ENCODE data around the gene NTRK2.

Gene NTRK2

DNA sequence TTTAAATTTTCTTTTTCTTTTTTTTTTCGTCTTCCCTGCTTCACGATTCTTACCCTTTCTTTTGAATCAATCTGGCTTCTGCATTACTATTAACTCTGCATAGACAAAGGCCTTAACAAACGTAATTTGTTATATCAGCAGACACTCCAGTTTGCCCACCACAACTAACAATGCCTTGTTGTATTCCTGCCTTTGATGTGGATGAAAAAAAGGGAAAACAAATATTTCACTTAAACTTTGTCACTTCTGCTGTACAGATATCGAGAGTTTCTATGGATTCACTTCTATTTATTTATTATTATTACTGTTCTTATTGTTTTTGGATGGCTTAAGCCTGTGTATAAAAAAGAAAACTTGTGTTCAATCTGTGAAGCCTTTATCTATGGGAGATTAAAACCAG lies 352.2 kb downstream of the NTRK2 start:
- no peak for DNase-seq (ENCODE audit: low spot score)

DNA sequence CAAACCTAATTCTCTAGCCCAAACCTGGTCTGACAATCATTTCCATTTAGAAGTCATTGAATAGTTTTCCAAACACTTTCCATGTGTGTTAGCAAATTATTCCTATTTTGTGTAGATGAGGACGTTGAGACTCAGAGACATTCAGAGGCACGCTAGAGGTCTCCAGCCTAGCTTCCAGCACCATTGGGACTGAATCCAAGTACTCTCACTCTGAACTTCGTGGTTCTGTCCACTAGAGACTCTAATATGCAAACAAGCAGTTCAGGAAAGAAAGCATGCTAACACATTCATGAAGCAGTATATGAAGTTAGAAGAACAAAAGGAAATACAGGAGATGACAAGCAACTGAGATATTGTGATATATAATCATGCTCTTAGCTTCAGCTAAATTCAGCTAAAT lies 354.8 kb downstream of the NTRK2 start:
- no peak for DNase-seq (ENCODE audit: low spot score)

GRCh38 chr9:85025638-85026037 lies 356.1 kb downstream of the NTRK2 start:
- DNase-seq (ENCODE audit: low spot score), result no peak

GRCh38 chr9:85027870-85028269 lies 358.3 kb downstream of the NTRK2 start:
- DNase-seq (ENCODE audit: low spot score), result no peak

GRCh38 chr9:85030316-85030715 lies 360.8 kb downstream of the NTRK2 start:
- DNase-seq (ENCODE audit: low spot score), result no peak

- no peak for DNase-seq (ENCODE audit: low spot score)
Measured at GRCh38 chr9:85036496-85036895, 367.0 kb downstream of the NTRK2 start.

DNA sequence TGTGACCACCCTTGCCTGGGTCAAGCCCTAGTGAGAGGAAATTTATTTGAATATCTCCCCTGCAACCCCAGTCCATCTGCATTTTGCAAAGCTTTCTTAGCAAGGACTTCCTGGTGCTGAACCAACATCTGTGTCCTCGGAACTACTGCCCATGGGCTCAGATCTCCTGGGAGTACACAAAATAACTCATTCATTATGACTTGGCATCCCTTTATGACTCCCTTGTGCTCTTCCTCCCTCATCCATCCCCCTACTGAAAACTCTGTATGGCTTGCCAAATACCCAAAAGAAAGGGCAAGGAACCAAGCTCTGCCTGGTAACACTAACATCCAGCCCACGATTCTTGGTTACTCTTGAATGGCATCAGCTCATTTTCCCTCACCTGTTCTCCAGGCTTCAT lies 368.5 kb downstream of the NTRK2 start:
- DNase-seq (ENCODE audit: low spot score), result no peak

GRCh38 chr9:85038824-85039608 lies 369.5 kb downstream of the NTRK2 start:
- no peak for DNase-seq (ENCODE audit: low spot score)

- no peak for DNase-seq (ENCODE audit: low spot score)
Measured at GRCh38 chr9:85040146-85040545, 370.6 kb downstream of the NTRK2 start.

DNA sequence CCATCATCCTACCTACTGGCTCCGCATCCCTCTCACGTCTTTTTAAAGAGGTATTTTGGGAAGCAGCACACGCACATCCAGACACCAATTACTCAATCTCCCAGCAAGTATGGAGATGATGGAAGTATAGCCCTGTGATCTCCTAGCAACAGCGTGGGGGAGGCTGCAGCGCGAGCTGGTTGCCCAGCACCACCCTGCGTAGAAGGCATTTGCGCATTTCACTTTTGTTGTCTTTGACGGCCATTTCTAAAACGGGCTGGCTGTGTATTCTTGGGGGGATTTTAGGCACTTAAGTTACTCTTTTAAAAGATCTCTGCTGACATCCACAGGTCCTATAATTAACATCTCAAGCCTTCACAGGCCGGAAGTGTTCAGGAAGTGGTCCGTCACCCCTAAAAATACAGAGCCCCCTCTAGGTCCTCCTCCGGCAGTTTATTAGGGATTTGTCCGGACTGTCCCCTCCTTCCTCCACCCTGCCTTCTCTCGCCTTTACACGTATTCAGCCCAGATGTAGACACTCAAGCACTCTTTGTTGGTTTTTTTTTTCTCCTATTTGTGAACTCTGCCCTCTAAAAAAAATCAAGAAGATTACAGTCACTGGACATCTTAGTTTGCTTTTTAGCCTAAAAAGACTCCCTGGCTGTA lies 371.4 kb downstream of the NTRK2 start:
- no peak for DNase-seq (ENCODE audit: low spot score)

DNA sequence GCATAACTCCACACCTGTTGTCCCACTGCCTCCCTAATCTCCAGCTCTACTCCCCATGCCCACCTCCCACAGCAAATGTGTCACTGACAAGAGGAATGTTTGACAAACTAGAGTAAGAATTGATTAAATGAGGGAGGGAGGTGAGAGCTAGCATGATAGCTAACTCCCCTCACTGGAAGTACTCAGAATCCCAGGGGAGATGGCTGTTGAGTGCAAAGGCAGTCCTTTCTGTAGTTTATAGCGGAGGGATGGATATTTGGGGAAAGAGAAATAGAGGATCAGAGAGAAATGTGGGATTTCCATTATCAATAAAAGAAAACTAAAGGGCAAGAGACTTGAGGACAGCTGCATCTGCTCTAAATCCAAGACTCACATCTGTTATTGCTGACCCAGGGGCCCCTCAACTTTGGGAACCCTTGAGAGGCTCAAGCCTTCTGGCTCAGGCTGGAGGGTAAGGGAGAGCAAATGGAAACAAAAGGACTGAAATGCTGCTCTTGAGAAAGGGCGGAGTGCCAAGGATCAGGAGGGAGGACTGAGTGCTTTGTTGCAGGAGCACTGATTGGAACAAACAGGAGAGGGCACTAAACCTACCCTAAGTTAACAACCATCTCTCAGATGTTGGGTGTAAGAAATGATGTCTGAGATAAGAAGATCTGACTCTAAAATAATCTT lies 372.1 kb downstream of the NTRK2 start:
- DNase-seq (ENCODE audit: low spot score), result no peak

GRCh38 chr9:85042981-85043647 lies 373.6 kb downstream of the NTRK2 start:
- no peak for DNase-seq (ENCODE audit: low spot score)

DNA sequence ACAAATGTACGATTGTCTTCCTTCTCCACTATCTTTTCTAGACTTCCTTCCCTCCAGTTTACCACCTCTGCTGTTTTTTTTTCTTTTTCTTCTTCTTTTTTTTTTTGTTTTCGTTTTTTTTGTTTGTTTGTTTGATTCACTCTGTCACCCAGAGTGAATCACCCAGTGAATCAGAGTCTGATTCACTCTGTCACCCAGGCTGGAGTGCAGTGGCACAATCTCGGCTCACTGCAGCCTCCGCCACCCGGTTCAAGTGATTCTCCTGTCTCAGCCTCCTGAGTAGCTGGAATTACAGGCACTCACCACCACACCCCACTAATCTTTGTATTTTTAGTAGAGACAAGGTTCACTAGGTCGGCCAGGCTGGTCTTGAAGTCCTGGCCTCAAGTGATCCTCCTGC lies 375.7 kb downstream of the NTRK2 start:
- DNase-seq (ENCODE audit: low spot score), result no peak

- DNase-seq (ENCODE audit: low spot score), result no peak
Measured at GRCh38 chr9:85046475-85046874, 376.9 kb downstream of the NTRK2 start.

GRCh38 chr9:85053206-85053786 lies 383.8 kb downstream of the NTRK2 start:
- no peak for DNase-seq (ENCODE audit: low spot score)

GRCh38 chr9:85054017-85054416 lies 384.5 kb downstream of the NTRK2 start:
- DNase-seq (ENCODE audit: low spot score), result no peak

DNA sequence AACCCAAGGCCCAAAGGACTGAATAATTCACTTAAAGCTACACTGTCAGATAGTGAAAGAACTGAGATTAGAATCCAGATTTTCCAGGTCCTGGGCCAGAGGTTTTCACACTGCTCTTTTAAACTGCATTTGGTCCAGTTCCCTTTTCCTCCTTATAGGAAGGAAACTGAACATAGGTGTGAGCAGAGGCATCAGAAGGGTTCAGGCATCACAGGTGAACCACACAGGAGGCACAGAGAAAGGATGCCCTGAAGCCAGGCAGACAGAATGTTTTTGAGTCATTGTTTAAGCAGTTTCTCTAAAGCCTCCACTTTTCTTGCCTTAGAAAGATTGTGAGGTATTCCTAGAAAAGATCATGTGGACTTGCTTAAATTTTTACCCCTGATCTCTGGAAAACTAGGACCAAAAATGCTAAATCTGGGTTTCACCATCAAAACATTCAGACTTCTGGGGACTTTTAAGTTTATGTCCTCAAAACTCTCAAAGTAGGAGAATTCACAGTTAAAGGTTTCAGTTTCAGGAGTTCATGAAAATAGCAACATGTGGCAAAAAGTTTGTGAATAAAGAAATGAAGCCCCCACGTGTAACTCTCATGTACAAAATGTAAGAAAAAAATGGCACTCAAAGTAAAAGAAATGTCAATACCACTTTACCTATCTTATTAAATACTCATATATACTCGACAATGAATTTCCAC lies 386.1 kb downstream of the NTRK2 start:
- no peak for DNase-seq (ENCODE audit: low spot score)

- DNase-seq (ENCODE audit: low spot score), result no peak
Measured at GRCh38 chr9:85056203-85056572, 386.7 kb downstream of the NTRK2 start.

DNA sequence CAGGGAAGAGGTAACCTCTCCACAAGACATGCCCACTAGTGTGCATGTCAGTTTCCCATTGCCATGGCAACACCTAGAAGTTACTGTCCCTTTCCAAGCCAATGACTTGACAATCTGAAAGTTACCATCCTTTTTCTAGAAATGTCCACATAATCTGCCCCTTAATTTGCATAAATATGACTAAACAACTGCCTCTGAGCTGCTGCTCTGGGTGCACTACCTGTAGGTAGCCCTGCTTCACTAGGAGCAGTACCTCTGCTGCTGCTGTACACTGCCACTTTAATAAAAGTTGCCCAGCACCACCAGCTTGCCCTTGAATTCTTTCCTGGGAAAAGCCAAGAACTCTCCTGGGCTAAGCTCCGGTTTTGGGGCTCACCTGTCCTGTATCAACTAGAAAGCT lies 392.4 kb downstream of the NTRK2 start:
- no peak for DNase-seq (ENCODE audit: low spot score)

DNA sequence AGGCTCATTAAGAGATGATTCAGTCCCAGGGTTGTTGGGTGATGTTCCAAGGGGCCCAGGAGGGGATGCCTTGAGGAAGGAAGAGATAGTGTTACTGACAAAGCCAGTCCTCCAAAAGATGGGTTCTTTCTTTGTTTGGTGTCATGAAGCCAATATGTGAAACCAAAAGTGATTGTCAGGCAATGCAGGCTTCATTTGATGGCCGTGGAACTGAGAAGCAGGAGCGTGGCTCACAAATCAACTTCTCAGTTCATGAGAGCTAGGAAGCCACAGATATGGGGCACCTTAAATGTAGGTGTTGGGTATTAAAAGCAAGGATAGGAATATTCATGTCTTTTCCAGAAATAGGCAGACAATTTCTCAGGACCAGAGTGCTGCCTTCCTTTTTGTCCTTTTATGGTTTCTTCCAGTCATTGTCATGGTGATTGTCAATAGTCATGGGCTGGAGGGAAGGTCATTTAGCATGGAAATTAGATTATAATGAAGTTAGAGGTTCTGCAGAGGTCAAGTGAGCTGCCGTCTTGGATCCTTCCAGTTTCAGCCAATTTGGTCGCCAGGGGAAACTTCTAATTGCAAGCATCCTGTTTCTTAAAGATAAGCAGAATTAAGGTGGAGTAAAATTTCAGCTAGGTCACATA lies 393.0 kb downstream of the NTRK2 start:
- no peak for DNase-seq (ENCODE audit: low spot score)

- DNase-seq (ENCODE audit: low spot score), result no peak
Measured at GRCh38 chr9:85064811-85065371, 395.4 kb downstream of the NTRK2 start.

Data from hepatic stellate cell (primary cell).